Daoy (cell line): ENCODE results near the gene ETS1. TPM values are rescaled to one million over a fixed set of nuclear protein-coding genes. Genes with fewer than 3 reads are reported as not detected.
A peak's percentile ranks its signal among the peaks of the same experiment; 100 is the strongest.
"Not testable (repeated sequence)": the region's sequence is repeated elsewhere in the genome, so short reads cannot be mapped to it uniquely, and the experiment has no call there.

Experiments used
- DNase-seq: peaks from one replicate; pipeline ENCODE4 v3.0.0-alpha.2; 2015; ENCODE audit warnings: low read depth
- total RNA-seq: library from RNA; depleted of rRNA; stranded (reverse); fragments of >200 nt; shearing (Covaris generic); gene quantifications from 2 replicates; pipeline ENCODE4 v1.2.3, GENCODE V29; 2014

Gene ETS1
- total RNA-seq, 1 experiment from 2014 or later: 70.7 TPM

DNA sequence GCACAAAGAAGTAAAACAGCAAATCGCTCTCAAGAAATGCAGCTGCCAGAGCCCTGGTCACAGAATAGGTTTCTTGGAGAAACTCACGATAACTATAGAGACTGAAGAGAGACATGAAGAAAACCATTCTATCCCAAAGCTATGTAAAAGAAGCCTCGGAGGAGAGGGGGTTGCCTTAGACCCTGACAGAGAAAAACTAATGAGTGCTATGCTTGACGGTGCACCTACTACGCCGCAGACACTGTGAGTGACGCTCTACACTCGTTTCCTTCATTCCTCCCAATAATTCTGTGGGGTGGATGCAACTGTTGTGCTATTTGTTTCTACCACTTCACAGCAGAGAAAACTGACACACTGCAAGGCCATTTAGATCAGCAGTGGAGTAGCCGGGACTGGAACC is 121.8 kb downstream of the ETS1 start:
- no peak for DNase-seq

DNA sequence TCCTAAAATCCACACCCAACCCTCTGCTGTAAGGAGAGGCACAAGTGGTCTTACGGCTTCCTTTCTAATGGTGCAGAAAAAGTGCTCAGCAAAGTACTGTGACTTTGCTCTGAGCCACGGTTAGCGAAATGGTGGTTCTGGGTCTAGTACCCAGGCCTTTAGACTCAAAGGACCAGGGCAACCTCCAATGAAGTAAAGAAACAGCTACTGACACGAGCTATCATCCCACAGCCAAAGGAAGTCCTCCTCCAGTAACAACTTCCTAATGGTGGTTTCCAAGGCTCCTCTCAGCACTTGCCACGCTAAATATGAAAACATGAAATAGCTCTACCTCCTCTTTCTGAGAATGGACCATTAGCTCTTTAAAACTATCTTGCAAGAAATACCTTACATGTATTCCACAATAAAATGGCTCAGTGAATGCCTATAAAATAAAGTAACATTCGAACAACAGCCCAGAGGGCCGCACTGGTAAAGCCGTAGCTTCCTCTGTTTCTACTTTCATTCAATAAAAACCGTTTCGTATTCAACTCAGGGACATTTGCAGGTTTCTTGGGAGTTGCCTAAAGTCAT is 122.4 kb downstream of the ETS1 start:
- no peak for DNase-seq

DNA sequence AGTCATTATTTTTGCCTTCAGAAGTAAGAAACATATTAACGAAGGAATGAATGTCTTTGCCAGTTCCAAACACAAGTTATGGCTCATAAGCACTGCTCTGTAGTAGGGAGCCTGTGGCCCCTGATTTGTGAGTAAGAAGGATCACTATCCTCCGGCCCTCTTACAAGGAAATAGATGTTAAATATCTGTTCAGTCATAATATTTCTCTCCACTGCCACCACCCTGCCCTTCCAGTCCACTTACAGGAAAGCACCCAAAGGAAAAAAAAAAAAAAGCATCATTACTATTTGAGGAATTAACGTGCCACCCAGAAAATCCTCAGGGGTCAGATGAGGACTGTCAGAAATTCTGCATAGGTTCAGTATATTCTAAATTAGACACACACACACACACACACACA is 123.4 kb downstream of the ETS1 start:
- no peak for DNase-seq

DNA sequence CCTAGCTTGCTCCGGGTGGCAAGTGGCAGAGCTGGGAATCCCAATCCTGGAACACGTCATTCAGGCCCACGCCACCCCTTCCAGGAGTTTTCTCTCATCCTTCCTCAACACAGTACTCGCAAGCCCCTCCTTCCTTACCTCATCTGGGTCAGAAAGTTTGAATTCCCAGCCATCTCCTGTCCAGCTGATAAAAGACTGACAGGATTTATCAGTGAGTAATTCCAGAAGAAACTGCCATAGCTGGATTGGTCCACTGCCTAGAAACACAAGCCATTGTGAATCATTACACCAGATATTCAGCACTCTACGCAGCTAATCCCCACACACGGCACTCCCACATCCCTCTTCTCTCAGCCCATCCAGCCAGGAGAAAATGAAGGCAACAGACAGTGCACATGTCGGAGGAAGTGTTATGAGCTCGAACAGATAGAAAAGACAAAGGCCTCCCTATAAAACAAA is 124.0 kb downstream of the ETS1 start:
- DNase-seq: peak; percentile 87

DNA sequence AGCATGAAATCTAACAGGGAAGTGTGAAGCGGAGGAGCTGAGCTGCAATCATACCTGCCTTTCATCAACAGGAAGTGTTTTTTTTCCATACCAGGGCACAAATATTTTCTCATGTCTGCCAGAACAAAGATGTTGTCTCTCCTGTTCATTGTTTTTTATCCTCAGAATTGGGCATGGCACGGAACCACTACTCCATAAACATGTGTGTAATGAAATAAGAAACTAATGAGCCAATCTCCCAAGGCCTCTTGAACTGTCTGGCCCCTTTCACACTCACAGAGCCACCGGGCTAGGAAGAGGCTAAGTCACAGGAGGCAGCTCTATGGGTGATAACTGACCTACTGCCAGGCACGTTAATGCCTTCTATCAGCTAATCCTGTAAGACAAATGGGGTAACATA is 124.4 kb downstream of the ETS1 start:
- no peak for DNase-seq

DNA sequence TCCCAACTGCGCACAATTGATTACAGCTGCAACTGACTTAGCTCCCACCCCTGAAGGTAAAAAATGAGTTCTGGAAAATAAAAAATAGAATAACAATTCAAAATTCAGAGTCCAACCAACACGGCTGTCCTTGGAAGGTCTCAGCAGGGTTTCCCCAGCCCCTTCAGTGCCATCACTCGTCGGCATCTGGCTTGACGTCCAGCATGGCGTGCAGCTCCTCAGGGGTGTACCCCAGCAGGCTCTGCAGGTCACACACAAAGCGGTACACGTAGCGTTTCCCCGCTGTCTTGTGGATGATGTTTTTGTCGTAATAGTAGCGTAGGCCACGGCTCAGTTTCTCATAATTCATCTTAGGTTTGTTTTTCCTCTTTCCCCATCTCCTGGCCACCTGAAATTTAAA is 125.2 kb downstream of the ETS1 start:
- DNase-seq: no peak

DNA sequence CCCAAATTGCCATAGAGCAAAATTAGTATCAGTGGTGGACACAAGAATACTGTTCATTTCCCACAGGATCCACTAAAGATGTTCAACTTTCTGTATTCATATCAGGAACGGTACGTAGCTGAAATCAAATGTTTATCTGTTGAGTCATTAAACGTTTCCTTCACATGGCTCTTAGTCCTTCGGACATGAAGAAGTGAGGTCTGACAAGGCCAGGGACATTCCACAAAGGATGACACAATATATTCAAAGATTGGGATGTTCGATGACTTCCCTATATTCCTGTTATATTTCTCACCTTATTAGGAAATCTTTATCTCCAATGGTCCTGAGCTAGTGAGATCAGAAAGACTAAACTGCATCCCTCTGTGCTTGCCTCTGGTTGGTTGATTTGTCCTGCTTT is 129.0 kb downstream of the ETS1 start:
- DNase-seq: peak; percentile 43

DNA sequence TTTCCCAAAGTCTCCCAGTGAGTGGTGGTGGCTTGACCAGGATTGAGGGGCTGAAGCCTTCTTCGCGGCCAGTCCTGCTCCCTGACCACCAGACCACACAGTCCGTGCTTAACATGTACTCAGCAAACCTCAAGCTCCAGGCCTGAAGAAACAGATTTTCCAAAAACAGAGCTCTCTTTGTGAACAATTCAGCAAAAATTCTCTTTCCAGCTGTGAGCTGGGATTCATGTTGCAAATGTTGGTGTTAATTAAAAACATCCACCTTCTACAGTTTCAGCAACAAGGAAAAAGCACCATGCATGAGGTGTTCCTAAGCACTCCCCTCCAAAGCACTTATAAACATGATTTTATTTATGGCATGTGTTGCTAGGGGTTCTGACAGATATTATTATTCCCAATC is 129.5 kb downstream of the ETS1 start:
- no peak for DNase-seq

DNA sequence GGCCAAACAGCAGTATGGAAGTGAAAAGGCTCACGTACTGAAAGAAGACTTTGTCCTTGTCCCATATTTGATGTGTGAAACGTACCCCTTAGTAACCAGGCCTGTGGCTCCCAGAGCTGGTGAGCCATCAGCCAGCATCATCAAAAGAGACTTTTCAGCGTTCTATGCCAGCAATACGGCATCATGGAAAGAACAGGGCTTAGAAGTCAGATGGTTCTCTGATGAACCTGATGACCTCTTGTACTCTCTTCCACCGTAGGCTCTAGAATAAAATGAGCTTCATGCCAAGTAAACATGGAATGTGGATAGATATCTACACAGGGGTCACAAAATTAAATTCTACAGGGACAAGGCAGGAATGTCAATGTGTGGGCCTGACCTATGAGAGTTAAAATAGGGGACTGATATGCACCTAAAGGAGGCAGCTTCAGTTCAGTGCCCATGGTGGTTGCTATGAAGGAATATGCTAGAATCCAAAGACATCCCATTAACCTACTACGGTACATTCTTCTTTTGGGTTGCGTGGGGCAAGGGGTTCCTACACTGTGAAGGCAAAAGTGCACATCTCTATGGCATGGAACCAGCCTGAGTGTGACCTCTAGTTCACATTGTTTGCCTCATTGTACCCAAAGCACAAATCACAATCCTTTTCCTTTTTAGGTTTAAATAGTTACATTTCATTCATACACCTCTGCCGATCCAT is 130.6 kb downstream of the ETS1 start:
- DNase-seq: no peak

DNA sequence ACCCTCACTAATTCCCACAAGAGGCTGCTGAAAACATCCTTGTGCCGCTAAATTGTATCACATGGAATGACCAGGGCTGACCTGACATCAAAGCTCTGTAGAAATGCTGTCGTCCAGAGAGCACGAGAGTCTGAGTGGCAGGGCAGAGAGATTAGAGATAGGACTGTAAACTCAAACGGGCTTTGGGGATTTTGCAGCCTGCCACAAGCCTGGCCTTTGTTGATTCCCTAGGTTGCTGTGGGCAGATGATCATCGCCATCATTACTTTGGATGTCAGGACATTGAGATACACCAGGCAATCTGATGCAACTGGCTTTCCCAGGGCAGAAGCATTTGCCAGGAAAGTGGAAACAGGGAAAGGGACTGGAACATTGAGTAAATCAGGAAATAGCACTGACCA is 131.6 kb downstream of the ETS1 start:
- DNase-seq: no peak

DNA sequence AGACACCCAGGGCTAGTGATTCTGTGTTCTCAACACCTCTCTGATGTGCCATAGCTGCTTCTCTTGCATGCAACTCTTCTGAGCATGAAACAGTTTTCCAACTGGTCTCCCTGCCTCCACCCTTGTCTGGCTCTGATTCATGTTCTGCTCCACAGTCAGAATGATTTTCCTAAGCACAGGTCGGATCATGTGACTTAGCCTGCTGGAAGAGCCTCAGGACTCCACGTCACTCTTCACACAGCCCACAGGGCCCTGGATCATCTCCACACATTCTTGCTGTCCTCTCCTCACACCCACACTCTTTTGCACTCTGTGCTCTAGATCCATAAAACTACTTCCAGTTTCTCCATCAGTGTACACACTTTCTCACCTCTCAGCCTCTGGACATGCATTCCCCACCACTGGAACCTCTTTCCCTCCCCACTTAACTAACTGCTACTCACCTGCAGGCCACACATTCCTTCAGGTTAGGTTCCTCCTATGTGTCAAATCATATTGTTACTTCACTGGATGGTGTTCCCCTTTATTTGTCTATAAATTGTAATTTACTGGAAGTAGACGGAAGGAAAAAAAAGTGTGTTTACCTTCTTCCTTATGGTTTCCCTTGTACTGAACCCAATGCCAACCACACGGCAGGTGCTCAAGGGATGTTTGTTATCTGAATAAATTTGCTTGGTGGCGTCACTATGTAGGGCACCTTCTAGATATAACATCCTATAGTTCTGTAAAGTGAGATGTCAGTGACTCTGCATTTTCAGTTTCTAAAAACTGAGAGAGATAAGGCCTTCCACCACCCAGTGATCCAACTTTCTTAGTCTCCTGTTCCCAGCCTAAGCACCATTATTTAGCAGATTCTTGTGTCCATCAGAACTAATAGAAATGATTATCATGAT is 133.7 kb downstream of the ETS1 start:
- peak; percentile 83 for DNase-seq

DNA sequence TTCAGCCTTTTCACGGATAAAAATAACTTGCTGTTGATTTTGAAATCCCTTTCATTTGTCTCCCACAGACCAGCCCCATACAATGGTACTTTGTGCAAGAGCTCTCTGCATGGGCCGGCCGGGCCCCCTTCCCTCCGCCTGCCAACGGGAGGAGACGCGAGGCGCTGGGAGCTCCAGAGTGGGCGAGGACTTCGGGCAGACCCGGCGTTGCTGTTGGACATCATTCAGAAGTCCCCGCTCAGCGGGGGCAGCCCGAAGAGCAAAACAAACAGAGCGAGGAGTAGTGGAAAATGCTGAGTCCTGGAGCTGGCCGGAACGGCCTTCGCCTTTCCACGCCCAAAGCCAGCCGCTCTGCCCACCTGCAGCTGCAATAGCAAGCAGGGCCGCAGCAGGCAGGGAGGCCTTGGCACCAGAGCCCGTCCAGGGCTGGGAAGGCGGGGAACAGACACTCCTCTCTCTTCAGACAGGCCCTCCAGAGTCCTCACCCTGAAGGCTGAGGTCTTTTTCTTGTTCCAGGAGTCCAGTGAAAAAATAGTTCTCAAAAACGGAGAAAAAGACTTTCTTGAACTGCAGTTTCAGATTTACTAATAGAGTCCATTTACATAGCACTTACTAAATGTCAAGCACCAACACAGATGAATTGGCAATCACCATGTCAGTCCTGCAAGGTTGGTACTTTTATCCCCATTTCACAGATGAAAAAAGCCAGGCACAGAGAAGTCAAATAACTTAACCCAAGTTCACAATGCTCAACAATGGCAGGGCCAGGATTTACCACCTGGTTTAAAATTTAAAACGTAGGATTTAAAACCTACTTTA is 135.5 kb downstream of the ETS1 start:
- DNase-seq: peak; percentile 19

DNA sequence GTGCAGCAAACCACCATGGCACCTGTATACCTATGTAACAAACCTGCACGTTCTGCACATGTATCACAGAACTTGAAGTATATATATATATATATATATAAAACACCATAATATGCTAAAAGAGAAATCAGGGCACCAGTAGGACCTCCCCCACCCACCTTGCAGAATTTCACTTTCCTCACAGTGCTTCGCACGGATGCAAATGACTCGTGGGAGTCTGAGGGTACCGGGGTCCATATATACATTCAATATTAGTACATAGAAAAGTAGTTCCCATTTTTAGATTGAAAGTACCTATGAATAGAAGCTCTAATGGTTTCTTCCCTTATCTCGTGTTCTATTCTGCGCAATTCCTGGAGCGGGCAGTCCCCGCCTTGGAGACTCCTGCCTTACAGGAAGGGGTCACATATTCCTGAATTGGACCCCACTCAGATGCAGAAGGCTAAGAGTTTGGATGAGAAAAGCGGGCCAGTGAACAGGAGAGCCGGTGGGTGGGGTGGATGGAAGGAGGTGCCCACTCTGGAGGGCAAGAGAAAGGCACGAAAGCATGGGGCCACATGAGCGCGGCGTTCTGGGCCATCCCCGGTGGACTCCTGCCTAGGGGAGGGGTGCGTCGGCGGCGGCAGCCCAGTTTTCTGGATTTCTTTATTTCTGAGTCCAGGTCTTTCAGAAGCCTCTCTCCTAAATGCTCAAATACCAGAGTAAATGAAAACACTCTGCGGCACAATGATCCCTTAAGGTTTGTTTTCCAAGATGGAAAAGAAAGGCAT is 136.3 kb downstream of the ETS1 start:
- no peak for DNase-seq

DNA sequence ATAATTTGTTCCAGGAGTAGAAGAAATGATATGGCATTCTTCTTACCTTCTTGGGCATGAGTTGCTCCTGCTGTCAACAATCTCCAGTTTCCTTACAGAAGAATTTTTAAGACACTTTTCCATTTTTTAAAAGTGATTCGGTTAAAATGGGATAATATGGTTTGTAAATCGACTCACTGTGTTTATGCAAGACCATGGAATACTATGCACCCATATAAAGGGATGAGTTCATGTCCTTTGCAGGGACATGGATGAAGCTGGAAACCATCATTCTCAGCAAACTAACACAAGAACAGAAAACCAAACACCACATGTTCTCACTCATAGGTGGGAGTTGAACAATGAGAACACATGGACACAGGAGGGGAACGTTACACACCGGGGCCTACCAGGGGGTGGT is 136.9 kb downstream of the ETS1 start:
- DNase-seq: not testable (repeated sequence)

DNA sequence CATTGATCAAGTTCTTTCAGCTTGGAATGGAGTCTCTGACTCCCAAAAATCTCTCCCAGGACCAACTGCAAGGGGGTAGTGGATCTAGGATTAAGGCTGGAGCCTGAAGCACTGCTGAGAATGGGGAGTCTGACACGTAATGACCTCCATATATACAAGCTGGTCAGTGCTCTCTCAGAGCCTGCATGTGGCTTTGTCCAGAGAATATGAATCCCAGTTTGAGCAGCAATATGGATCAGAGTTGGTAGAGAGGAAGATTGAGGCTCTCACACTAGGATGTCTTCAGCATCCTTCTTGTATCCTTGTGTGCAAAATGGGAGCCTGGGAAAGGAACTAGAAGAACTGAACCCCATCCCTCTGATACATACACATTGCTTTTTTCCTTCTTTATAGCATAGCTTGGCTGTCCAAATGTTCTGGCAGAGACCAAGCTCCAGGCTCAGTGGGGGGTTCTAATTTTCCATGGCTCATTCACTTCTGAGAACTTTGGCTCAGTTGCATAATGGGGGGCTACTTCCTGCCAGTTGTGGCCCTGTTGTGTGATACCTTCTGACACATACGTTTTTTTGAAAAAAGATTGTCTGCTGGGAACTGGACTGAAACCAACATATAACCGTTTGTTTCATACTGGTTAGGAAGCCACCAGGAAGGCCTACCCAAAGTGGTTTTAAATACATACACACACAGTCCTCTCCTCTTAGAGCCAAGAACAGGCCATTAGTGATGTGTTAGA is 138.2 kb downstream of the ETS1 start:
- peak; percentile 86 for DNase-seq

DNA sequence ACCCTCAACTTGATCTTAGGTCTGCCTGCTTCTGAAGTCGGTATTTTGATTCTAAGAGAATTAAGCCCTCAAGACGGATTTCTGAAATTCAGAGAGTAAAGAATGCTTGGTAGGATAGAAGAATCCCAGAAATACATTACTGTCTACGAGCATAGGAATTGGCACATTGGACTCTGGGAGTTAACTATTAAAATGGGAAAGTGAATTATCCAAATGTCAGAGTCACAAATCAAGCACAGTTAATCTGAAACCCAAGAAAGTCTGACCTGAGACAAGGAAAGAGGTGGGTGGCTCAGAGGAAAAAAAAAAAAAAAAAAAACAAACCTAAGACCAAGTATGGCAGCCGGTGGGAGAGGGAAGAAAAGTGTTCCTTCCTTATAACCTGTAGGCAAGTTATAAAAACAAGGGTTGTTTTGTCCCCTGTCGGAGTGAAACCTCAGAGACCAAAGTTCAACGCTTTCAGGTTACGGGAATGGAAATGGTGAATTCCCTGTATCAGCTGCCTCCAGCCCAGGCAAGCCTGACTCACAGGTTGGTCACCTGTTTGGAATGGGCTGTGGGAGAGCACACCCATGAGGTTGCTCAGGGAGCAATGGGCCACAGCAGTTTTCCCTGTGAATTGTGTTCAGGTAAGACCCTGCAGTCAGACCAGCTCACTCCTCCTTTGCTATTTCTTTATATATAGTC is 139.0 kb downstream of the ETS1 start:
- peak; percentile 95 for DNase-seq

DNA sequence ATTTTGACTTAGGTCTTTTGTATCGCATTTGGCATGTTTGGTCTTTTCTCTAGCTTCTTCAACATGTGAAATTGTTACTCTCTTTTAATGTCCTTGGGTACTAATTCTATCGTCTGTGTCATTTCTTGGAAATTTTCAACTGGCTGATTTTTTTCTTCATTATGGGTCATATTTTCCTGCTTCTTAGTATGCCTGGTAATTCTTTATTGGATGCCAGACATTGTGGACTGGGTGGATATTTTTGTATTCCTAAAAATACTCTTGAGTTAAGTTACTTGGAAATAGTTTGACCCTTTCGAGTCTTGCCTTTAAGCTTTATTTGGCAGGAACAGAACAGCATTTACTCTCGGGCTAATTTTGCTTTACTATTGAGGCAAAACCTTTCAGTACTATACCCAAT is 140.1 kb downstream of the ETS1 start:
- no peak for DNase-seq

DNA sequence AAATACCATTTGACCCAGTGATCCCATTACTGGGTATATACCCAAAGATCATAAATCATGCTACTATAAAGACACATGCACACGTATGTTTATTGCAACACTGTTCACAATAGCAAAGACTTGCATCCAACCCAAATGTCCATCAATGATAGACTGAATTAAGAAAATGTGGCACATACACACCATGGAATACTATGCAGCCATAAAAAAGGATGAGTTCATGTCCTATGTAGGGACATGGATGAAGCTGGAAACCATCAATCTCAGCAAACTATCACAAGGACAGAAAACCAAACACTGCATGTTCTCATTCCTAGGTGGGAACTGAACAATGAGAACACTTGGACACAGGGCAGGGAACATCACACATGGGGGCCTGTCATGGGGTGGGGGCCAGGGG is 141.4 kb downstream of the ETS1 start:
- not testable (repeated sequence) for DNase-seq

DNA sequence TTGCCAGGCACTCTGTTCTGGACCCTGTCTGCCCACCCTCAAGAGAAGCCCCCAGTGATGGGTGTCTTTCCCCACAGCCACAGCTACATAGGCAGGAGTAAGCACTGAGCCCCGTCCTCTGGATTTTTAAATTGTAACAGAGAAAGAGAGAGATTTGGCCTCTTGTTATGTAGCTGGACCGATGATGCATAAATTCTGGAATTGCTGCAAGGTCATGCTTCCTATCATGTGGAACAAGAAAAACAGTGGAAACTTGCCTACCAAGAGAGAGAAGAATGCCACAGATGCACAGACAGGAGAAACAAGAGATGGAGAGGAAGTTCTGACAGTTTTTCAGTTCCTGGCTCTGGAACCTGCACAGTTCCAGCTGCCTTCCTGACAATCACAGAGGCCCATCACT is 150.2 kb downstream of the ETS1 start:
- DNase-seq: no peak

DNA sequence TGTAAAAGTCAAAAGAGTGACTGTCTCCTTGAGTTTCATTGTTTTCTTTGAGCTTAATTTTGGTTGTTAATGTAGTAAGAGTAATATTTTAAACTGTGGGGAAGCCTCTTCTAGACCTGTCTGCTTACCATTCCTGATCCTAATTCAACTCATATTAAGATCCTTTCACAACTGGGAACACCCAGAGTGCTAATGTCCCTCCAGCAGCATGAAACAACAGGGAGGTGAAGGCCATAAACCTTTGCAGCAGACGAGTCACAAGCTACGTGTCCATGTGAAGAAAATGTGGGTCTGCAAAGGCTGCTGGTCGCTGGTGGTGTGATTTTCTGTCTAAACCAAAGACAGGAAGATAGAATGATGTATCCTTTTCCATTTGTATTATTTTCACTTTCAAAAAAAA is 152.5 kb downstream of the ETS1 start:
- no peak for DNase-seq
